HG03139 (cell line): ENCODE data around the gene MED12.

Experiments used
- ATAC-seq: cut with Tn5 transposase; IDR thresholded peaks from one replicate; pipeline ENCODE4 v1.9.1; 2021; ENCODE audit not compliant: unreplicated experiment

Gene MED12

GRCh38 chrX:71107245-71107644 lies 11.2 kb upstream of the MED12 start:
- no peak for ATAC-seq

- ATAC-seq, result no peak
Observed at GRCh38 chrX:71107762-71108360, 10.5 kb upstream of the MED12 start.

- no peak for ATAC-seq
Observed at GRCh38 chrX:71109051-71109450, 9.3 kb upstream of the MED12 start.

- ATAC-seq, result peak; percentile 86
Observed at GRCh38 chrX:71111141-71111843, 7.1 kb upstream of the MED12 start, which contains the start of gene IL2RG. Gene IL2RG (minus strand): TSS chrX:71111577. CDS start chrX:71111539, 38 bp downstream.

DNA sequence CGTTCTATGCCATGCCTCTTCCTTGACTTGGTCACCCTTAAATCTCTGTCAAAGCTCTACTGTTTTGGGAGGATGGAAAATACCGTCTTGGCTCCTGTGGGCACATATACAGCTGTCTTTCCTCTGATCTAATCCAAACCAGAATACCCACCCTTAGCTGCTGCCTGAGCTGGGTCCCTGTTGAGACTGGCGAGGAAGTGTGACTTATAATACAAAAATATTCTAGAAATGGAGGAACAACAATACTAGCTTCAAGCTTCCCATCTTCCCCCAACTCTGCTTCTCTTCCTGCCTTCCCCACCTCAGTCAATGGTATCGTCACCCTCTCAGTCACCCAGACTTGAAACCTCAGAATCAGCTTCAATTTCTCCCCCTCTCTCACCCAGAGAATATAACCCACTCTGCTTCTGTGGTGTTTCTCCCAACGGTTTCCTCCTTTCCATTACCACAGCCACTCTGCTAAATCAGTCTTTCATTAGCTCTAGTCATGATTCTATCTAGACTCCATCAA lies 6.4 kb upstream of the MED12 start:
- peak; percentile 29 for ATAC-seq

DNA sequence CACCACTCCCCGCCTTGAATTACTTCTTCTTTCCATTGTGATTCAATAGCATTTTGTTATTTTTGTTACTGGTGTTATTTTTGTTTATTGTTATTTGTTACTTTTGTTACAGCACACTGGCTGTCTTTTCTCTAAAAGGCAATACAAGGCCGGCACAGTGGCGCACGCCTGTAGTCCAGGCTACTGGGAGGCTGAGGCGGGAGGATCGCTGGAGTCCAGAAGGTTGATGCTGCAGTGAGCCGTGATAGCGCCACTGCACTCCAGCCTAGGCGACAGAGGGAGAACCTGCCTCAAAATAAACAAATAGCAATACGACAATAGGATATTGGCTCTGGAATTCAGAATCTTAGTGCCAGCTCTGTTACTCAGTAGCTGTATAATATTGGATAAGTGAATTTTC lies 1.0 kb upstream of the MED12 start:
- no peak for ATAC-seq

DNA sequence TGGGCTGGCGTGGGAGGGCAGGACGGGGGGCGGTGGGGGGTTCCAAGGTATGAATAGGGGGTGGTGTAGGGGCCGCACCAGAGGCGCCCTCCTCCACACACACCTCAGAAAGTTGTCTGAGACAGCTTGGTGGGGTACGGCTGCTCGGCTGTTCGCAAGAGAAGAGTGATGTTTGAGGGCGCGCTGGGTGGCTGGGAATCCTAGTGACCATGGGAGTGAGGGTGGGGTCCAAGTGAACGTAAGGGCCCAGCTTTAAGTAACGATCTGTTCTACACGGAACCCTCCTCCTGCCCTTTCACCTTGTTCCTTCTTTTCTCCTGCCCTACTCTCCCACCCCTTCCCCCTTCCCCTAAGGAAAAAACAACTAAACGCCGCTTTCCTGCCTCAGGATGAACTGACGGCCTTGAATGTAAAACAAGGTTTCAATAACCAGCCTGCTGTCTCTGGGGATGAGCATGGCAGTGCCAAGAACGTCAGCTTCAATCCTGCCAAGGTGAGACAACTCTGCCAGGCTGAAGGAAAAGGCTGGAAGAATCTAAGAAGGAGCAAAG lies 664 bp downstream of the MED12 start:
- no peak for ATAC-seq

DNA sequence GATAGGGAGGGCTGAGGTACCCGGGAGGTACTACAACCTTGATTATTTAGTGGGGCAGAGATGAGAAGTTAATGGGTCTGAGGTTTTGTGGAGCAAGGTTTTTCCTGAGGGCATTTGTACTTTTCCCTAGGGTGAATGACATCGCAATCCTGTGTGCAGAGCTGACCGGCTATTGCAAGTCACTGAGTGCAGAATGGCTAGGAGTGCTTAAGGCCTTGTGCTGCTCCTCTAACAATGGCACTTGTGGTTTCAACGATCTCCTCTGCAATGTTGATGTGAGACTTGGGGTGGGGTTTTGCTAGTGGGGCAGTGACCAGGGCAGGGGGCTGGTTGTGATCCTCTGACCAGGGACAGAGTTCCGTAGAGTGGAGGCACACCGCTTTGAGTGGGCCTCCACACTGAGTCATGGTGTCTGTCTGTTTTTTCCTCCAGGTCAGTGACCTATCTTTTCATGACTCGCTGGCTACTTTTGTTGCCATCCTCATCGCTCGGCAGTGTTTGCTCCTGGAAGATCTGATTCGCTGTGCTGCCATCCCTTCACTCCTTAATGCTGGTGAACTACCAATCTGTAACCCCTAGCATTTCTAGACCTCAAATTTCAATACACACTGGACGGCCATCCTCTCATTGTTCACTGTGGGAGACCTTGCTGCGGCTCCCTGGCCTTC lies 9.9 kb downstream of the MED12 start:
- no peak for ATAC-seq

- no peak for ATAC-seq
Observed at GRCh38 chrX:71128915-71129765, 10.7 kb downstream of the MED12 start.

GRCh38 chrX:71131510-71131909 lies 13.1 kb downstream of the MED12 start:
- ATAC-seq, result no peak

GRCh38 chrX:71140440-71140839 lies 22.0 kb downstream of the MED12 start:
- ATAC-seq, result no peak

DNA sequence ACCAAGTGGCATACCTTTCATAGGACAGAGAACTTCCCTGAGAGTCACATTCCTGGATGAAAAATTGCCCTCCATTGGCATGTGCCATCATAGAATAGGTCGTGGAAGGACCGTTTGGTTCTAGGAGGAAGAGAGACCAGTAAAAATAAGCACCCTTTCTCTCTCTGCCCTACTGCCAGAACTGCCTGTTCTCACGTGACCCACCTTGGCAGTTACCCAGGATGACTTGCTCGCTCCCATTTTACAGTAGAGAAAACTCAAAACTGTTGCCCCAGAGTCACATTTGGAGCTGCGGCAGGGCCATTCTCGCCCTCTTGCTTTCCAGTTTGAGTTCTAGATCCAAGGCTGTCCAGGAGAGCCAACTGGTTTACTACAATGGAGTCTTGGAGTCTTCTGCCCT lies 25.1 kb downstream of the MED12 start:
- no peak for ATAC-seq

- no peak for ATAC-seq
Observed at GRCh38 chrX:71144651-71145050, 26.3 kb downstream of the MED12 start, which contains the start of gene NLGN3. Gene NLGN3 (plus strand): TSS chrX:71144841. CDS start chrX:71147750, 2,909 bp downstream.

GRCh38 chrX:71147496-71148277 lies 29.3 kb downstream of the MED12 start:
- no peak for ATAC-seq

- no peak for ATAC-seq
Observed at GRCh38 chrX:71148278-71148663, 29.9 kb downstream of the MED12 start.

- no peak for ATAC-seq
Observed at GRCh38 chrX:71151366-71151765, 33.0 kb downstream of the MED12 start.

DNA sequence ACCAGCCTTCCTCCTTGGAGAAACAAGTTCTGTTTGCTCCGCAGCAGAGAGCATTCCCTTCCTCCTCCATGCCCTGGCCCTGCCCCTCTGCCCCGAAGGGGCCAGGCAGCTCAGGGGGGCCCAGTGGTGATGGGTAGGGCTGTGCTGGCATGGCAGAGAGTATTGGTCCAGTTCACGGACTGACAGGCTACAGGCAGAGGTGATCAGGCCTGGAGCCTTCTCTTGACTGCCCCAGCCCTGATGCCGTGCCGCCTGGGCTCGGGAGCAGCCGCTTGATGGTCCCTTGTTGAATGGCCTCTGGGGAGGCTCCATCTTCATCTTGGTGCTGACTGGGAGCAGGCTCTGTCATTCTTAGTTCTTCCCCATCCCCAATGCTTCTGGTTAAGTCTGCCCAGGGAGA lies 35.8 kb downstream of the MED12 start:
- no peak for ATAC-seq

- no peak for ATAC-seq
Observed at GRCh38 chrX:71154641-71155040, 36.2 kb downstream of the MED12 start.

- no peak for ATAC-seq
Observed at GRCh38 chrX:71158603-71159002, 40.2 kb downstream of the MED12 start.

DNA sequence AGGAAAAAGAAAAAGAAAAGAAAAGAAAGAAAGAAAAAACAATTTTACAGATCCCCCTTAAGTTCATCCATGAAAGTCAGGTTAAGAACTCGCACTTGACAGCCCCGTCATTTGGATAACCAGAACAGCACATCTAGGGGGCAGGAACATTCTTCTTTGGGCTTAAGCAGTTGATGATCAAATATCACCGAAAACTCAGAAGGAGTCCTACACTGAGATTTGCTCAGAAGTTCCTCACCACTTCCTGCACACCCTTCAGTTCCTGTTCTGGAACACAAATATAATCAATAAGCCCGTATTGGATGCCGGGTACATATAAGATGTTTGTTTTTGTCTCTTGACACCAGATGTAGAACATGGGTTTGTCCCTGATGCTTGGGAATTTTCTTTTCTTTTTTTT lies 40.9 kb downstream of the MED12 start:
- no peak for ATAC-seq
